Fibroblast of lung (primary cell): Measurements from ENCODE around the gene FAM111A. TPM values are rescaled to one million over a fixed set of nuclear protein-coding genes. Genes with fewer than 3 reads are reported as not detected.

Experiments
- DNase-seq, 2 donors: peaks; one replicate each; pipeline versions ENCODE4 v3.0.0 to v3.0.0-alpha.2; 2010; ENCODE audit warnings: low read depth in 2 of 2
- H2AFZ ChIP-seq: 2 replicates; pipeline ENCODE4 v1.5.1; 2012; ENCODE audit warnings: low read length, control low read depth, inconsistent platforms
- H3K27ac ChIP-seq: 2 replicates; pipeline ENCODE4 v1.5.1; 2011; ENCODE audit warnings: low read length, control low read depth; ENCODE audit not compliant: insufficient read depth
- H3K27me3 ChIP-seq: 2 replicates; pipeline ENCODE4 v1.5.1; 2011; ENCODE audit warnings: mild to moderate bottlenecking, low read length; ENCODE audit not compliant: control insufficient read depth, insufficient read depth
- H3K36me3 ChIP-seq: 2 replicates; pipeline ENCODE4 v1.5.1; 2011; ENCODE audit warnings: low read length; ENCODE audit not compliant: control insufficient read depth, insufficient read depth
- H3K4me1 ChIP-seq: 2 replicates; pipeline ENCODE4 v1.5.1; 2011; ENCODE audit warnings: low read length; ENCODE audit not compliant: control insufficient read depth, insufficient read depth; ENCODE audit errors: extremely low read depth
- H3K4me2 ChIP-seq: 2 replicates; pipeline ENCODE4 v1.5.1; 2011; ENCODE audit warnings: low read length, control low read depth; ENCODE audit not compliant: insufficient read depth; ENCODE audit errors: extremely low read depth
- H3K4me3 ChIP-seq, 4 experiments: fragments of 200-600 bp in 1 of 4; sonication (generic) in 1 of 4; replicated peaks in 1 of 4; 2 replicates each; pipeline ENCODE4 v1.5.1; 2011 to 2016; ENCODE audit warnings: low read length in 4 of 4, low read depth in 3 of 4, mild to moderate bottlenecking in 3 of 4, control low read depth in 2 of 4, inconsistent platforms in 1 of 4, mixed read lengths in 1 of 4; ENCODE audit not compliant: insufficient read depth in 1 of 4; ENCODE audit errors: control extremely low read depth in 1 of 4
- H3K79me2 ChIP-seq: 2 replicates; pipeline ENCODE4 v1.5.1; 2012; ENCODE audit warnings: mild to moderate bottlenecking, low read length, inconsistent platforms; ENCODE audit not compliant: control insufficient read depth, insufficient read depth
- H3K9ac ChIP-seq: 2 replicates; pipeline ENCODE4 v1.5.1; 2011; ENCODE audit warnings: mild to moderate bottlenecking, low read length, control low read depth; ENCODE audit not compliant: insufficient read depth
- H3K9me3 ChIP-seq: 2 replicates; pipeline ENCODE4 v1.5.1; 2012; ENCODE audit warnings: low read depth, low read length; ENCODE audit not compliant: control insufficient read depth, insufficient read depth
- H4K20me1 ChIP-seq: 2 replicates; pipeline ENCODE4 v1.5.1; 2011; ENCODE audit warnings: low read length; ENCODE audit not compliant: control insufficient read depth, insufficient read depth; ENCODE audit errors: extremely low read depth
- EZH2 ChIP-seq: IDR thresholded peaks from 2 replicates; pipeline ENCODE4 v1.5.1; 2012; ENCODE audit warnings: low read length, control low read depth, mild to moderate bottlenecking; ENCODE audit errors: missing control alignments
- polyA plus RNA-seq, 2 donors: library from polyadenylated mRNA; depleted of rRNA in 1 of 2; stranded (reverse) in 1 of 2; unstranded in 1 of 2; fragments of >200 nt; gene quantifications; 2 replicates each; pipeline ENCODE4 v1.2.1, GENCODE V29; 2011 to 2012; ENCODE audit warnings: missing spikeins in 1 of 2
- total RNA-seq: library from RNA; depleted of rRNA; stranded (reverse); fragments of >200 nt; gene quantifications from 2 replicates; pipeline ENCODE4 v1.2.1, GENCODE V29; 2014
- TF ChIP-seq, protein P1 (sequence below), 2 donors: IDR thresholded peaks in 1 of 2; conservative IDR thresholded peaks in 1 of 2; 1 replicate in 1 of 2; 2 replicates in 1 of 2; pipeline ENCODE4 v1.5.1; 2011 to 2012; ENCODE audit warnings: low read length in 2 of 2, control low read depth in 1 of 2, inconsistent platforms in 1 of 2, low read depth in 1 of 2, mild to moderate bottlenecking in 1 of 2

Gene FAM111A
- total and polyA plus RNA-seq, 2 donors (not counting 1 experiment from before 2014, with no cell fraction given): 27.1 to 42.3 TPM

DNA sequence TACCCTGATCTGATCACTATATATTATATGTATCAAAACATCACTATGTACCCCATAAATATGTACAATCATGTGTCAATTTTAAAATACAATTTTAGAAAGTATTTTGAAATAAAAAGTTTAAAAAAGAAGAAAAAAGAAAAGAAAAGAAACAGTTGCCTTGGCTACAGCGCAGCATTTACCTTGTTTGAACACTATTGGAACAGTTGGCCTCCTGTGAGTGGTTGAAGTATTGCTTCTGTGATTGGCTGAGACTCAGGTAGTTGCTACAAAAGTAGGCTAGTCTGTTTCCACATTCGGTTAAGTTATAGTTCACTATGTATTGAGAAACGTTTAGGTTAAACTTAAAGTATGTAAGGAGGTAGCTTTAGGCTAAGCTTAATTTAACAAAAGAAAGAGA, 21.4 kb downstream of the FAM111A start:
- no peak overlapping the region for H3K27ac ChIP-seq
- H3K9ac ChIP-seq: no peak overlapping the region
- TF ChIP-seq, protein P1, sequence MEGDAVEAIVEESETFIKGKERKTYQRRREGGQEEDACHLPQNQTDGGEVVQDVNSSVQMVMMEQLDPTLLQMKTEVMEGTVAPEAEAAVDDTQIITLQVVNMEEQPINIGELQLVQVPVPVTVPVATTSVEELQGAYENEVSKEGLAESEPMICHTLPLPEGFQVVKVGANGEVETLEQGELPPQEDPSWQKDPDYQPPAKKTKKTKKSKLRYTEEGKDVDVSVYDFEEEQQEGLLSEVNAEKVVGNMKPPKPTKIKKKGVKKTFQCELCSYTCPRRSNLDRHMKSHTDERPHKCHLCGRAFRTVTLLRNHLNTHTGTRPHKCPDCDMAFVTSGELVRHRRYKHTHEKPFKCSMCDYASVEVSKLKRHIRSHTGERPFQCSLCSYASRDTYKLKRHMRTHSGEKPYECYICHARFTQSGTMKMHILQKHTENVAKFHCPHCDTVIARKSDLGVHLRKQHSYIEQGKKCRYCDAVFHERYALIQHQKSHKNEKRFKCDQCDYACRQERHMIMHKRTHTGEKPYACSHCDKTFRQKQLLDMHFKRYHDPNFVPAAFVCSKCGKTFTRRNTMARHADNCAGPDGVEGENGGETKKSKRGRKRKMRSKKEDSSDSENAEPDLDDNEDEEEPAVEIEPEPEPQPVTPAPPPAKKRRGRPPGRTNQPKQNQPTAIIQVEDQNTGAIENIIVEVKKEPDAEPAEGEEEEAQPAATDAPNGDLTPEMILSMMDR (conservative IDR thresholded peaks at IDR 0.05 in 1 of 2, IDR thresholded peaks at IDR 0.05 in 1 of 2; ENCODE audit: low read depth in 1 of 2, low read length in 2 of 2): no peak
- TF ChIP-seq EZH2: no peak
- H3K4me3 ChIP-seq: no peak overlapping the region
- H3K79me2 ChIP-seq: no peaks in the 10 kb centered on the region
- H2AFZ ChIP-seq: no peak overlapping the region
- no peaks in the 10 kb centered on the region for H4K20me1 ChIP-seq
- no peaks in the 10 kb centered on the region for H3K4me1 ChIP-seq
- no peaks in the 10 kb centered on the region for H3K9me3 ChIP-seq
- no peak for DNase-seq
- H3K4me2 ChIP-seq: no peak overlapping the region
- H3K27me3 ChIP-seq: peaks cover 2% of the 10 kb centered on the region
- H3K36me3 ChIP-seq: no peaks in the 10 kb centered on the region

DNA sequence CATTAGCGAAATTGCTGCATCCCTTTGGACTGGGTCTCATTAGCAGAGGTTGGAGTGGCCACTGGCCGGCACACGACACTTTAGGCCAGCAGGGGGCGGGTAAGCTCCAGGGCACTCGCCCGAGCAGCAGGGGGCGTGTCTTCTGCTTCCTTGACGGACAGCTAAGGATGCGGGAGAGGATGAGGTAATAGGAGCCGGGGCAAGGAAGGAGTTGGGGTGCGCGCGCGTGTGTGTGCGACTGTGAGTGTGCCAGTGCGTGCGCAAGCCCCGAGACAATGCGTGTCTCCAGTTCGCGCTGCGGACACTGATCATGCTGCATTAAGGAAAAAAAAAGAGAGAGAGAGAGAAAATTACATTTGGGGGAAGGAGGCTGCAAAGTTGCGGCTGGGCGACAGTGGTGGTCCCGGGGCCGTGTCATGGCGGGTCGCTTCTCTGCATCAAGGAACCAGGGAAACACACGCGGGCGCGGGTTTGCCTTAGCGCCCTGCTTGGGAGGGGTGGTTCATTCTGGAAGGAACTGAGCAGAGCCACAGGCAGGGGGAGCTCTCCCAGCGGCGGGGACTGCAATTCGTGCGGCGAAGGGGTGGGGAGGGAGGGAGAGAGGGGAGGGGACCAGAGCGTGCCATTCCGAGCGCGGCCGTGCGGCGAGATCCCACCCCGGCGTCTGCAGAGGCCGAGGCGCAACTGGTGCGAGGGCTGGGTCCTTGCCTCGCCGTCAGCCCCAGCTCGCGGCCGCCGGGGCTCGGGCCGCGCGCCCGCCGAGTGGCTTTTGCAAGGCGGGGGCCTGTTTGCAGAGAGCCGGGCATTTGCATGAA, 29.1 kb downstream of the FAM111A start, which contains the start of gene DTX4:
Gene DTX4, plus strand, starts transcription at position 625 of the 815 bp plus-strand sequence. CDS start 464 bp downstream, outside the sequence.
- Histone ChIP-seq H3K36me3 (no peaks in the 10 kb centered on the region), H2AFZ (peak within 1 kb of the TSS; percentile 82), H3K27ac (peak within 1 kb of the TSS; percentile 63), H4K20me1 (no peaks in the 10 kb centered on the region), H3K4me2 (peak within 1 kb of the TSS; percentile 97), H3K9me3 (no peaks in the 10 kb centered on the region), H3K27me3 (no peaks in the 10 kb centered on the region), H3K4me1 (peaks cover 7% of the 10 kb centered on the region), H3K9ac (peak within 1 kb of the TSS; percentile 39), H3K79me2 (peaks cover 1% of the 10 kb centered on the region), H3K4me3 (peak within 1 kb of the TSS; percentile 61 to 79 (median 72))
- DNase-seq: peak; percentile 79 to 86
- TF ChIP-seq, protein P1 (conservative IDR thresholded peaks at IDR 0.05 in 1 of 2, IDR thresholded peaks at IDR 0.05 in 1 of 2; ENCODE audit: low read depth in 1 of 2, low read length in 2 of 2): peak; percentile 68 to 98
- TF ChIP-seq EZH2: no peak

GRCh38 chr11:59172345-59173079, 29.9 kb downstream of the FAM111A start:
- Histone ChIP-seq H2AFZ (peak overlapping the region; percentile 75), H4K20me1 (no peaks in the 10 kb centered on the region), H3K27ac (peak overlapping the region; percentile 12), H3K79me2 (peaks cover 1% of the 10 kb centered on the region), H3K4me3 (peak overlapping the region; percentile 28 to 79 (median 72)), H3K9me3 (no peaks in the 10 kb centered on the region), H3K27me3 (no peaks in the 10 kb centered on the region), H3K36me3 (no peaks in the 10 kb centered on the region), H3K4me2 (peak overlapping the region; percentile 97), H3K4me1 (peaks cover 7% of the 10 kb centered on the region), H3K9ac (peak overlapping the region; percentile 39)
- no peak for TF ChIP-seq EZH2
- TF ChIP-seq, protein P1 (conservative IDR thresholded peaks at IDR 0.05 in 1 of 2, IDR thresholded peaks at IDR 0.05 in 1 of 2; ENCODE audit: low read depth in 1 of 2, low read length in 2 of 2): no peak
- no peak for DNase-seq
